Naive B cell (primary cell): ENCODE results near the gene FAAP100. TPM values are rescaled to one million over a fixed set of nuclear protein-coding genes. Genes with fewer than 3 reads are reported as not detected.

Experiments used
- ATAC-seq, 2 donors: fragments of 150-1000 bp; cut with Tn5 transposase; 2 replicates each; pipeline ENCODE4 v1.10.0; 2021; ENCODE audit warnings: low read depth in 2 of 2, mild to moderate bottlenecking in 2 of 2, moderate library complexity in 2 of 2
- DNase-seq: peaks from one replicate; pipeline ENCODE4 v3.0.0; 2022
- H3K27ac Mint-ChIP-seq, 6 donors: one replicate each; pipeline ENCODE4 v1.8.0; 2020 to 2022; ENCODE audit warnings: mild to moderate bottlenecking in 6 of 6, mixed read lengths in 6 of 6, moderate library complexity in 5 of 6, inconsistent platforms in 2 of 6
- H3K27me3 Mint-ChIP-seq, 3 donors: one replicate each; pipeline ENCODE4 v1.8.0; 2021 to 2022; ENCODE audit warnings: mixed read lengths in 3 of 3, mild to moderate bottlenecking in 1 of 3
- H3K36me3 Mint-ChIP-seq, 2 donors: one replicate each; pipeline ENCODE4 v1.8.0; 2020 to 2022; ENCODE audit warnings: mixed read lengths in 2 of 2, inconsistent platforms in 1 of 2, mild to moderate bottlenecking in 1 of 2
- H3K4me1 Mint-ChIP-seq, 3 donors: one replicate each; pipeline ENCODE4 v1.8.0; 2020 to 2022; ENCODE audit warnings: mixed read lengths in 3 of 3, inconsistent platforms in 1 of 3, mild to moderate bottlenecking in 1 of 3, moderate library complexity in 1 of 3
- H3K4me3 Mint-ChIP-seq, 8 donors: one replicate each; pipeline ENCODE4 v1.8.0; 2020 to 2022; ENCODE audit warnings: mild to moderate bottlenecking in 8 of 8, mixed read lengths in 8 of 8, moderate library complexity in 8 of 8, inconsistent platforms in 2 of 8
- H3K9me3 Mint-ChIP-seq, 7 donors: one replicate each; pipeline ENCODE4 v1.8.0; 2020 to 2022; ENCODE audit warnings: mixed read lengths in 7 of 7, mild to moderate bottlenecking in 5 of 7, inconsistent platforms in 2 of 7, moderate library complexity in 1 of 7
- polyA plus RNA-seq, 6 donors: library from polyadenylated mRNA; unstranded; fragments of 300-500 nt; fragmentation: Illumina TruSeq; gene quantifications; one replicate each; pipeline ENCODE4 v1.2.3, GENCODE V29; 2021; ENCODE audit warnings: low read depth in 6 of 6

The FAAP100 gene
- polyA plus RNA-seq, 6 donors from 2014 or later: 12.5 to 31.2 (median 15.1) TPM

DNA sequence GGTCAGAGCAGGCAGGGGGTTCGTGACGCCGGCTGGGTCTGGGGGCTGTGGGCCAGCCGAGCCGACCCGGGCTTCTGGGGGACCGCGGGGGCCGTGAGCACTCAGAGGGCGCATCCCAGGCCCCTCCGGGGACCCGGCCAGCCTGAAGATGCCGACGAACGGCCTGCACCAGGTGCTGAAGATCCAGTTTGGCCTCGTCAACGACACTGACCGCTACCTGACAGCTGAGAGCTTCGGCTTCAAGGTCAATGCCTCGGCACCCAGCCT is 23.8 kb downstream of the FAAP100 start:
- no peaks in the 10 kb centered on the region for H3K36me3 Mint-ChIP-seq
- no peak for ATAC-seq
- no peak overlapping the region for H3K4me3 Mint-ChIP-seq
- no peak for DNase-seq
- peaks cover 0 to 5% (median 1%) of the 10 kb centered on the region in 3 donors for H3K4me1 Mint-ChIP-seq
- H3K27ac Mint-ChIP-seq: no peak overlapping the region
- H3K9me3 Mint-ChIP-seq: no peaks in the 10 kb centered on the region
- H3K27me3 Mint-ChIP-seq: peaks cover 0 to 9% (median 0%) of the 10 kb centered on the region in 3 donors

DNA sequence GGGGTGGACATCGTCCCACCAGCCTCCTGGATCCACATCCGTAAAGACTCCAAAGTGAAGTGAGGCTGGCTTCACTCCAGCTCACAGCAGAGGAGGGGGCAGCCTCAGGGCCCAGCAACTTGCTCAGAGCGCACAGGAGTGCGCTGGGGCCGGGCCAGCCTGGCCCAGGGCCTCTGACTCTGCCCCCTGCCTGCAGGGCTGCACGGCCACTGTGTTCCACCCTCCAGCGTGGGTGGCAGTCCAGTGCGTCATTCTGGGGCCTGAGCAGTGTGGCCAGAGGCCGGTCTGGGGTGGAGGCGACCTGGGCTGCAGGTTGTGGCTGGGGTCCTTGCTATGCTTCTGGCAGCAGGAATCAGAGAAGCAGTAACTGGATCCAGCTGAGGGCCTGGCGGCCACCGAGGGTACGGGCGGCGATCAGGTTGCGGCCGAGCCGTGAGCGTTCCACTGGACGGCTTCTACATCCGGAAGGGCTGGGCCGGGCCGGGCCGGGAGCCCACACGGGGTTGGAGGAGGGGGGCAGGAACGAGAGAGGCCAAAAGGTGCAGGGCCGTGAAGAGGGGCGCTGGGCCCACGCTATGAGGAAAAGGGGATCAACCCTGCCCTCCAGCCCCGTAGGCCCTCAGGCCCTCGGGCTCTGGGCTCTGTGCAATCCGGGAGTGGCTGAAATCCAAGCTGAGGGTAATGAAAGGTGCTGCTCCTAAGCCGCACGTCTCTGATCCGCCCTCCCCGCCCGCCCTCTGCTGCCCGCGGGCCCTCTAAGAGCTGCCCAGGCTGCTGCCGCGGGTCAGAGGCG is 24.4 kb downstream of the FAAP100 start, which contains the start of gene FSCN2:
TSS of gene FSCN2 (plus strand) at position 787 of the 793 bp plus-strand sequence. CDS start 155 bp downstream, outside the sequence.
- no peaks in the 10 kb centered on the region for H3K36me3 Mint-ChIP-seq
- no peak for DNase-seq

DNA sequence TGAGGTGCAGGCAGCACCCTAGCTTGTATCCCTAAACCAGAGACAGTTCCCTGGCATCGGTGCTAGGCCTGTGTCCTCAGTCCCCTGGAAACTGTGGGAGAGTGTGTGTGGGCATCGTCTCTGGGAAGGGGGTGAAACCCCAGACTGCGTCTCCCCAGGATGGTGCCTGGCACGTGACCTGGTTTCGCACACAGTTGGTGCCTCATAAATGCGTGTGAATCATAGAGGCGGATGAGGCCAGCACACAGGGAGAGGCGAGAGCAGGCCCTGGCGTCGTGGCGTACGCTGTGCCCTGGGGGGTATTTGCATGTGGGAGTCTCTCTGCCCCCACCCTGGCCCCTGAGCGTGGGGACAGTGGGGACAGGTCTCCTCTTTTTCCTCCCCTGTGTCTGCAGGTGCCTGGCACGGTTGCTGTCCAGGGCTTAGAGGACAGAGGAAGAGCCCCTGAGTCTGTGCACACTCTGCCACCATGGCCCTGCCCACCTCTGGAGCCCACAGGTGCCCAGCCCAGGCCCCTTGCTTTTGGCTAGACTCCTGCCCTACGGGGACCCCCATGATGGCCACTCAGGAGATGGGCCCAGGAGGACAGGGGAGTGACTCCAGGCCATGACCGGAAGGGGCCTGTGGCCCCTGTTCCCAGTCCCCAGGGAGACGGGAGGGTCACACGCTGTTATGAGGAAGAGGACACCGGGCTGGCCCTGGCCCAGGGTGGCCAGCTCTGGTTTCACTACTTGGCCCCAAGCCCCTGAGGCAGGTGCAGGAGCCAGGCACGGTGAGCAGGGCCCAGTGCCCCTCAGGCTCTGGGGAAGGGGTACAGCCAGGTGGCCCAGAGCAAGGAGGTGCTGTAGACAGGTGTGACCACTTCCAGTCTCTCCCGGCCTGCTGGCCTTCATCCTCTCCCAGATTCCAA is 25.2 kb downstream of the FAAP100 start:
- peaks cover 0 to 9% (median 0%) of the 10 kb centered on the region in 3 donors for H3K27me3 Mint-ChIP-seq
- no peak for DNase-seq
- peak overlapping the region in 1 of 6 donors; percentile 37 for H3K27ac Mint-ChIP-seq
- H3K9me3 Mint-ChIP-seq: no peaks in the 10 kb centered on the region
- H3K4me3 Mint-ChIP-seq: no peak overlapping the region
- no peak for ATAC-seq
- no peaks in the 10 kb centered on the region for H3K36me3 Mint-ChIP-seq
- peaks cover 3 to 11% (median 5%) of the 10 kb centered on the region in 3 donors for H3K4me1 Mint-ChIP-seq

More for the DNA sequence above, 24.4 kb downstream of the FAAP100 start, which contains the start of gene FSCN2:
- peaks cover 0 to 9% (median 0%) of the 10 kb centered on the region in 3 donors for H3K27me3 Mint-ChIP-seq
- H3K4me3 Mint-ChIP-seq: no peak within 1 kb of the TSS
- no peak within 1 kb of the TSS for H3K27ac Mint-ChIP-seq
- H3K4me1 Mint-ChIP-seq: peaks cover 1 to 6% (median 3%) of the 10 kb centered on the region in 3 donors
- no peaks in the 10 kb centered on the region for H3K9me3 Mint-ChIP-seq
- ATAC-seq: no peak

- no peak overlapping the region for H3K27ac Mint-ChIP-seq
- ATAC-seq (no peak), DNase-seq (no peak)
- H3K9me3 Mint-ChIP-seq: no peaks in the 10 kb centered on the region
- H3K36me3 Mint-ChIP-seq: no peaks in the 10 kb centered on the region
- peaks cover 0 to 9% (median 0%) of the 10 kb centered on the region in 3 donors for H3K27me3 Mint-ChIP-seq
- H3K4me3 Mint-ChIP-seq: no peak overlapping the region
- peaks cover 7 to 20% (median 14%) of the 10 kb centered on the region in 3 donors for H3K4me1 Mint-ChIP-seq
These were observed 27.3 kb downstream of the FAAP100 start for GRCh38 chr17:81524865-81525159.

GRCh38 chr17:81524039-81524864 is 27.9 kb downstream of the FAAP100 start:
- Mint-ChIP-seq H3K4me3 (no peak overlapping the region), H3K4me1 (peaks cover 7 to 22% (median 14%) of the 10 kb centered on the region in 3 donors), H3K27ac (peak overlapping the region in 1 of 6 donors; percentile 22), H3K27me3 (peaks cover 0 to 9% (median 0%) of the 10 kb centered on the region in 3 donors), H3K36me3 (no peaks in the 10 kb centered on the region), H3K9me3 (no peaks in the 10 kb centered on the region)
- ATAC-seq: no peak
- DNase-seq: no peak

DNA sequence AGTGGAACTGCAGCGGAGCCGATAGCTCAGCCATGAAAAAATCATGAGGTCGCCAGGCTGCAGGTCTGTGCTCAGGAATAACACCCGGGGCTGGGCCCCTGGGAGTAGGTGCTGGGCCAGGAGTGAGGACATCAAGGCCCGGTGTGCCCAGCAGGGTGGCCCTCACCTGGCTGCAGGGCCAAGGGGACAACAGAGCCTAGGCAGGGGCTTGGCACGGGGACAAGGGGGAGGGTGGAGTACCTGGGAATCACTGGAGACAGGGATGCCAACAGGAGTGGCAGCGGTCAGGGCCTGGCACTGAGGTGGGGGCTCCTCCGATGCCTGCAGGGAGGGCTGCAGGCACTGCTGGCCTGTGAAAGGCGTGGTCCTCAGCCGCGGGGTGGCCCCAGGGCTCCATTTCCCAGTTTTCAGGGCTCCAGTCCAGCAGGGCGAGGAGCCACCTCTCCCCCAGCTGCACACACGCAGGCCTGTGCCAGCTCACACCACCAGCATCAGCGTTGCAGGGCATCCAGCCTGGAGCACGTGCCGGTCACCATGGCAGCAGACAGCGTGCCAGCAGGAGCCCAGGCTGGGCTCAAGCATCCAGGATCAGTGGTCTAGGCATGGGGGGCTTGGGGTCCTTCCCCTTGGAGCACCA is 28.6 kb downstream of the FAAP100 start:
- DNase-seq: no peak
- Mint-ChIP-seq H3K4me3 (peak overlapping the region in 1 of 8 donors; percentile 18), H3K4me1 (peaks cover 7 to 22% (median 16%) of the 10 kb centered on the region in 3 donors), H3K27ac (peak overlapping the region in 1 of 6 donors; percentile 81), H3K36me3 (no peaks in the 10 kb centered on the region), H3K27me3 (peaks cover 0 to 9% (median 0%) of the 10 kb centered on the region in 3 donors), H3K9me3 (no peaks in the 10 kb centered on the region)
- ATAC-seq: no peak

GRCh38 chr17:81522491-81523401 is 29.4 kb downstream of the FAAP100 start:
- Mint-ChIP-seq H3K4me1 (peaks cover 12 to 30% (median 23%) of the 10 kb centered on the region in 3 donors), H3K4me3 (peak overlapping the region in 2 of 8 donors; percentile 21 to 41), H3K9me3 (no peaks in the 10 kb centered on the region), H3K27ac (no peak overlapping the region), H3K27me3 (peaks cover 0 to 8% (median 0%) of the 10 kb centered on the region in 3 donors), H3K36me3 (no peaks in the 10 kb centered on the region)
- peak in 1 of 2 donors; percentile 32 for ATAC-seq
- no peak for DNase-seq

- H3K27me3 Mint-ChIP-seq: no peaks in the 10 kb centered on the region
- peak overlapping the region in 3 of 6 donors; percentile 10 to 82 (median 52) for H3K27ac Mint-ChIP-seq
- H3K4me1 Mint-ChIP-seq: peaks cover 12 to 44% (median 41%) of the 10 kb centered on the region in 3 donors
- peak overlapping the region; percentile 25 to 96 (median 76) for H3K4me3 Mint-ChIP-seq
- DNase-seq (no peak), ATAC-seq (no peak)
- no peaks in the 10 kb centered on the region for H3K9me3 Mint-ChIP-seq
- no peaks in the 10 kb centered on the region for H3K36me3 Mint-ChIP-seq
These were observed 31.9 kb downstream of the FAAP100 start for GRCh38 chr17:81520021-81520901.

DNA sequence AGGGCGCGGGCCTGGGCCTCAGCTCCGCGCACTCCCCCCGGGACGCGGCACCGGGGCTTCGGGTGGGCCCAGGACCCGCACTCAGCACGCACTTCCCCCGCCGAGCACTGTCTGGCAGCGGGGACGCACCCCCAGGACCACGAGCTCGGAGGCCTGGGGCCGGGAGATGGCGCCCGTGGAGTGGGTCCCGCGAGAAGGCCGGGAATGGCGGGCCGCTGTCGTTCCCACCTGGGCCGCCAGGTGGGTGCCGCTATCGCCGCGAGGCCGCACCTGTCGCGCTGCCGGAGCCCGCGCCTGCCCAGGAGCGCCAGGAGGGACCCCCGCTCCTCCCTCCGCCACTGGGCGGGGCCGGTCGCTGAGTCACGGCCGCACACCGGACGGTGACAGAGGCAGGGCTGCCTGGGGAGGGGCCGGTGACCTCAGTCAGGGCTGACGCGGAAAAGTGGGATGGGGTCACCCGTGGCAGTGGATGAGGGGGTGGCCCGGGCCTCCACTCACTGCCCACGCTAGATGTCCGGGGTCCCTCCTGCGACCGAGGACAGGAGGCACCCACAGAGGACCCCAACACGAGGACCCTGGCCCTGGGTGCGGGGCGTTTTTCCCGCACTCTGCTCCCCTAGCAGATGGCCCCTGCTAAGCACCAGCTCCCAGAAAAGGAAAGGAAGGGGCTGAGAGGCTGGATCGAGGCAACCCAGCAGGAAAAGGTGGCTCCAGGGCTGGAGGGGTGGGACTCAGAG is 32.7 kb downstream of the FAAP100 start:
- Mint-ChIP-seq H3K27ac (peak overlapping the region in 3 of 6 donors; percentile 38 to 76 (median 60)), H3K9me3 (no peaks in the 10 kb centered on the region), H3K4me1 (peaks cover 12 to 44% (median 41%) of the 10 kb centered on the region in 3 donors), H3K27me3 (no peaks in the 10 kb centered on the region), H3K4me3 (peak overlapping the region; percentile 58 to 96 (median 84)), H3K36me3 (no peaks in the 10 kb centered on the region)
- ATAC-seq: peak; percentile 35 to 43
- peak; percentile 72 for DNase-seq

DNA sequence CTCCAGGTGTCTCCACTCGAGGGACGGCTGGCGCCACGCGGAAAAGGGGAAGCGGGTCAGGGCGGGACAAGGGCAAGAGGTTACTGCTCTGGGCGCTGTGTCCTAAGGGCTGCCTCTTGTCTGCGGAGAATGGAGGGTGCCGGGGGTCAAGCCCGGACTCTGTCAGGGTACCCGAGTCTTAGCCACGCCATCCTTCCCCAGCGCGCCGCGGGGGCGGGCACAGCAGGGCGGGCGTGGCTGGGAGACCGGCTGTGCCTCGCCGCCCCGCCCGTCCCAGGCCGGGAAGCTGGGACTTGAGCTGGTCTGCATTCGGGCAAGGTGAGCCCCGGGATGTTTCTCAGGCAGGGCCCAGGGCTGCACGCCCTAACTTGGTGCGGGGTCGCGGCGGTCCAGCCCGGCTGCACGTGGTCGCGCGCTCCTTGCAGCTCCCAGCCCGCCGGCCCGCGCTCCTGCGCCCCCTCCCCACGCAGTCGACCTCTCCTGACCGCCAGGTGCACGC is 33.3 kb downstream of the FAAP100 start:
- Mint-ChIP-seq H3K27me3 (no peaks in the 10 kb centered on the region), H3K9me3 (no peaks in the 10 kb centered on the region), H3K36me3 (no peaks in the 10 kb centered on the region), H3K27ac (peak overlapping the region in 3 of 6 donors; percentile 95 to 99 (median 96)), H3K4me1 (peaks cover 12 to 44% (median 41%) of the 10 kb centered on the region in 3 donors), H3K4me3 (peak overlapping the region; percentile 93 to 97 (median 96))
- ATAC-seq (no peak), DNase-seq (no peak)
